Muscle of leg (tissue), 11 donors: ENCODE measurements around the gene IMPA2. TPM values are rescaled to one million over a fixed set of nuclear protein-coding genes. Genes with fewer than 3 reads are reported as not detected.
A peak's percentile ranks its signal among the peaks of the same experiment; 100 is the strongest.
"Not testable (repeated sequence)": the region's sequence is repeated elsewhere in the genome, so short reads cannot be mapped to it uniquely, and the experiment has no call there.

Experiments used
- DNase-seq: peaks from one replicate; pipeline ENCODE4 v3.0.0; 2013
- H3K27ac ChIP-seq: one replicate; pipeline ENCODE4 v1.5.1; 2013; ENCODE audit warnings: mild to moderate bottlenecking, low read length, control low read depth
- H3K27me3 ChIP-seq: one replicate; pipeline ENCODE4 v1.6.1; 2013; ENCODE audit warnings: low read length; ENCODE audit not compliant: control insufficient read depth, insufficient read depth
- H3K36me3 ChIP-seq: one replicate; pipeline ENCODE4 v1.6.1; 2013; ENCODE audit warnings: low read length; ENCODE audit not compliant: control insufficient read depth, insufficient read depth
- H3K4me1 ChIP-seq: one replicate; pipeline ENCODE4 v1.6.1; 2013; ENCODE audit warnings: low read length; ENCODE audit not compliant: control insufficient read depth, insufficient read depth
- H3K4me3 ChIP-seq: one replicate; pipeline ENCODE4 v1.5.1; 2013; ENCODE audit warnings: low read length, control low read depth
- H3K9me3 ChIP-seq: replicated peaks from 2 replicates; pipeline ENCODE4 v1.6.1; 2013; ENCODE audit warnings: low read depth, low read length; ENCODE audit not compliant: control insufficient read depth
- WGBS: methylation state at CpG from one replicate; pipeline ENCODE4 v1.1.5; 2013; ENCODE audit warnings: missing lambda C conversion rate; ENCODE audit not compliant: insufficient coverage; 5-methylcytosine and 5-hydroxymethylcytosine counted together
- polyA plus RNA-seq, 8 donors: library from polyadenylated mRNA; unstranded; fragments of 120-200 nt; gene quantifications; one replicate each; pipeline versions ENCODE4 v1.2.1 to v1.2.3, GENCODE V29; 2013; ENCODE audit warnings: inconsistent platforms in 1 of 8, low replicate concordance in 1 of 8; ENCODE audit not compliant: insufficient read length in 8 of 8, insufficient read depth in 1 of 8
- total RNA-seq: library from RNA; stranded (reverse); fragments of 120-200 nt; gene quantifications from one replicate; pipeline ENCODE4 v1.2.4, GENCODE V29; 2013

Gene IMPA2
- total and polyA plus RNA-seq, 9 donors, result 18.0 to 31.5 (median 23.1) TPM

GRCh38 chr18:12033643-12034025, 52.3 kb downstream of the IMPA2 start:
- H3K4me1 ChIP-seq, result peaks cover 10% of the 10 kb centered on the region
- H3K27me3 ChIP-seq, result peaks cover 7% of the 10 kb centered on the region
- WGBS, result no CpG with 5 or more reads among the region's 7 CpGs
- no peak overlapping the region for H3K4me3 ChIP-seq
- DNase-seq, result no peak
- H3K36me3 ChIP-seq, result peaks cover 20% of the 10 kb centered on the region
- no peaks in the 10 kb centered on the region for H3K9me3 ChIP-seq
- no peak overlapping the region for H3K27ac ChIP-seq

DNA sequence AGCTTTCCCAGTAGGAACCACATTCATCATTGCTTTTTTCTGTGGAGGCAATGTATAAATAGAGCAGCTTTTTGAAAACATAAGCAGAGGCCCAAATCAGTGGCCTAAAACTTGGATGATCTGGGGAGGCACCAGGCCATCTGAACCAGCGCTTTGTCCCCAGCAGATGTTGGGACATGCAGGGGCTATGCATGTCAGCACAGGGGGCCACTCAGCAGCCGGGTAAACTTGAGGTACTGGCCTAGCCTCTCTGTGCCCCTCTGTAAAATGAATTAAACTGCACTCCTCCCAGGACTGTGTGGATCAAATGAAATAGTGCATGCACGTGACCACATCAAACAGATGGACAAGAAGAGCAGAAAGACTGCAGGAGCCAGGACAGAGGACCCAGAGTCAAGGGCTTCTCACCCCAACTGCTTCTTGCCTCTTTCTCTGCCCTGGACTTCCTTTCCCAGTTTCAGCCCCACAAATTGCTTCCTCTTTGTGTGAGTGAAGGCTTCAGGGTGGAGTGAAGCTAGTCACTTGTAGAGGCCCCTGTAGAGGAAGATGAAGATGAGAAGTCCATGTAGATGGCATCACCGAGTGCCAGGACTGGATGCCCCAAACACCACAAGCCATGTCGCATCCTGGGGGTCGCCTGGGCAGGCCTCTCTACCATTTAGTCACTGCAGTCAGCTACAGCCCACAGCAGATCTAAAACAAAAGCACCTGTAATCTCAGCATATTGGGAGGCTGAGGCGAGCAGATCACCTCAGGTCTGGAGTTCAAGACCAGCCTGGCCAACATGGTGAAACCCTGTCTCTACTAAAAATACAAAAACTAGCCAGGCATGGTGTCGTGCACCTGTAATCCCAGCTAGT, 53.2 kb downstream of the IMPA2 start:
- peaks cover 20% of the 10 kb centered on the region for H3K36me3 ChIP-seq
- peaks cover 10% of the 10 kb centered on the region for H3K4me1 ChIP-seq
- no peak overlapping the region for H3K27ac ChIP-seq
- DNase-seq, result no peak
- H3K27me3 ChIP-seq, result peaks cover 9% of the 10 kb centered on the region
- no peak overlapping the region for H3K4me3 ChIP-seq
- 75% methylated on average over 5 of the region's 8 CpGs for WGBS
- H3K9me3 ChIP-seq, result no peaks in the 10 kb centered on the region

- Histone ChIP-seq H3K36me3 (peaks cover 11% of the 10 kb centered on the region), H3K4me1 (peaks cover 7% of the 10 kb centered on the region), H3K27ac (no peak overlapping the region), H3K4me3 (no peak overlapping the region), H3K27me3 (peaks cover 9% of the 10 kb centered on the region), H3K9me3 (no peaks in the 10 kb centered on the region)
- no peak for DNase-seq
- whole genome bisulfite sequencing, result 72% methylated on average over 5 of the region's 6 CpGs
These were observed 54.2 kb downstream of the IMPA2 start for GRCh38 chr18:12035481-12035880.

DNA sequence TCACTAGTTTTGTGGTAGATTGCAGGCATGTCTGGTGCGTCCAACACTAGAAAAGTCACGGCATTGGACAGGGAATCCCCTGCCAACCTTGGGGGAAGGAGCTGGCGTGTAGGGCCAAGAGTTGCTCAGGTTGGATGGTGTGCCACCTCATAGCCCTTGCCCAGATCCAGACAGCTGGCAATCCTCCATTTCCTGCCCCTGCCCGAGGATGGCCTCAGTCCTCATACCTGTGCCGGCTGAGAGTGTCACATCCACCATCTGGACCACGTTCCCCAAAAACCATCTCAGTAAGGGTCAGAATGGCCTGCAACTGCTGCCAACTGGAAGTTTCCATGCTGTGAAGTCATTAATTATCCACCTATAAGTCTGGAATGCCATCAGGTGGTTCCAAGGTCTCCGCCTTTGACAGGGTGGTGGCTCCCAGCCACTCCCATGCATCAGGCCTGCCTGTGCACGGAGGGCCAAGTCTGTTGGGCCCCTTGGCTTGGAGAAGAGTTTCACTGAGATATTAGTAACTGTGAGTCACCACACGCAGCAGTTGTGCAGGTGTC, 55.0 kb downstream of the IMPA2 start:
- Histone ChIP-seq H3K36me3 (peaks cover 11% of the 10 kb centered on the region), H3K27ac (no peak overlapping the region), H3K4me1 (peaks cover 7% of the 10 kb centered on the region), H3K4me3 (no peak overlapping the region), H3K9me3 (no peaks in the 10 kb centered on the region), H3K27me3 (peaks cover 9% of the 10 kb centered on the region)
- DNase-seq, result no peak
- WGBS, result 78% methylated on average over 9 of the region's 9 CpGs

GRCh38 chr18:12038082-12038638, 56.9 kb downstream of the IMPA2 start:
- Histone ChIP-seq H3K4me3 (peak overlapping the region; percentile 62), H3K27me3 (peaks cover 9% of the 10 kb centered on the region), H3K36me3 (peaks cover 6% of the 10 kb centered on the region), H3K27ac (no peak overlapping the region), H3K9me3 (no peaks in the 10 kb centered on the region), H3K4me1 (peaks cover 7% of the 10 kb centered on the region)
- WGBS, result 13% methylated on average over 24 of the region's 27 CpGs
- peak; percentile 46 for DNase-seq

DNA sequence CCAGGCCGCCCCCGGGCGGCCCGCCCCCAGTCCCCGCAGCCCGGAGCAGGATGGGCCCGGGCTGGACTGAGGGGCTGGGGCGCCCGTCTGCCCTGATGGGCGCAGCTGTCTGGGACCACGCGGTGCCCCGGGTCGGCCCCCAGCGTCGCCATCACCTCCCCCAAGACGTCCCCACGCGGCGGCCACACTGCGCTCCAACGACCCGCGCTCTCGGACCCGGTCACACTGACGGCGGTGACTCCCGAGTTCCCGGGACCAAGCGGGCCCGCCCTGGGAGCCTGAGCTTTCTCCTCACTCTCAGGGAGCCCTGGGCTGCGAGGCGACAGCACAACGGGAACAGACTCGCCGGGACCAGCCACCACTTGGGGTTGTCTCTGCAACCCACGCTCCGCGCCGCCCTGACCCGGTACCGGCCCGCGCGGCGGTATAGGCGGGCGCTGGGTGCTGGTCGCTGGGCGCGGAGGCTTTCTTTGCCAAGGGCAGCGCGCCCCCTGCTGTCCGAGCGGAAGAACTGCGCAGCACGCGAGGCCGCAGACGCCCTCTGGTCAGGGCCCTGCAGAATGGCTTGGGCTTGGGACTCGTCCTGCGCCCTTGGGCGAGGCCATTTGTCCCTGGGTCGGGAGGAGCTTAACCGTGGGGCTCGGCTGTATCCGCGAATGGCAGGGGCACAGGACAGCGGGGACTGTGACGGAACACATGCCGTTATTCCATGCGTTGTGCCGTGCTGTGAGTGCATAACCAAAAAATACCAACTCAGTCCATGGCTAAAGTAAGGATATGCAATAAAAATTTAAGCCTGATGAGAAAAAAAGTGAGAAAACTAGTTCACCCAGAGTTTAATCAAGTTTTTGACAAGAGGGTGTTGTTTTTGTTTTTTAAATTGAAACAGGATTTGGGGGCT, 57.6 kb downstream of the IMPA2 start:
- Histone ChIP-seq H3K36me3 (no peaks in the 10 kb centered on the region), H3K27ac (no peak overlapping the region), H3K4me3 (peak overlapping the region; percentile 62), H3K4me1 (peaks cover 7% of the 10 kb centered on the region), H3K27me3 (peaks cover 9% of the 10 kb centered on the region), H3K9me3 (no peaks in the 10 kb centered on the region)
- WGBS, result under 1% methylated on average over 65 of the region's 74 CpGs
- peak; percentile 83 for DNase-seq

DNA sequence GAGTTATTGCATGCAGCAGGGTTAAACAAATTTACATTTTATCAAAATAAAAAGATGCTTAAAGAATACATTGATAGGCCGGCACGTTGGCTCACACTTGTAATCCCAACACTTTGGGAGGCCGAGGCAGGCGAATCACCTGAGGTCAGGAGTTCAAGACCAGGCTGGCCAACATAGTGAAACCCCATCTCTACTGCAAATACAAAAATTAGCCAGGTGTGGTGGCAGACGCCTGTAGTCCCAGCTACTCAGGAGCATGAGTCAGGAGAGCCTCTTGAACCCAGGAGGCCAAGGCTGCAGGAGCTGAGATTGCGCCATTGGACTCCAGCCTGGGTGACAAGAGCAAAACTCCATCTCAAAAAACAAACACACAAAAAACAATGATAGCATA, 58.2 kb downstream of the IMPA2 start:
- not testable (repeated sequence) for H3K9me3 ChIP-seq, H3K4me1 ChIP-seq, DNase-seq, H3K27ac ChIP-seq, H3K27me3 ChIP-seq, H3K4me3 ChIP-seq, H3K36me3 ChIP-seq
- 100% methylated on average over 1 of the region's 6 CpGs for WGBS

- no peaks in the 10 kb centered on the region for H3K9me3 ChIP-seq
- DNase-seq, result no peak
- WGBS, result 28% methylated on average over 4 of the region's 5 CpGs
- peaks cover 9% of the 10 kb centered on the region for H3K27me3 ChIP-seq
- no peak overlapping the region for H3K4me3 ChIP-seq
- H3K4me1 ChIP-seq, result peaks cover 7% of the 10 kb centered on the region
- no peaks in the 10 kb centered on the region for H3K36me3 ChIP-seq
- no peak overlapping the region for H3K27ac ChIP-seq
These were observed 60.3 kb downstream of the IMPA2 start for GRCh38 chr18:12041561-12041960.

GRCh38 chr18:12043811-12044210, 62.5 kb downstream of the IMPA2 start:
- H3K4me3 ChIP-seq, result no peak overlapping the region
- no peak overlapping the region for H3K27ac ChIP-seq
- peaks cover 4% of the 10 kb centered on the region for H3K27me3 ChIP-seq
- no peaks in the 10 kb centered on the region for H3K9me3 ChIP-seq
- no peaks in the 10 kb centered on the region for H3K36me3 ChIP-seq
- DNase-seq, result no peak
- H3K4me1 ChIP-seq, result peaks cover 6% of the 10 kb centered on the region
- WGBS, result 75% methylated on average over 7 of the region's 7 CpGs

- Histone ChIP-seq H3K4me3 (no peak overlapping the region), H3K36me3 (no peaks in the 10 kb centered on the region), H3K27ac (no peak overlapping the region), H3K27me3 (peaks cover 3% of the 10 kb centered on the region), H3K4me1 (peaks cover 4% of the 10 kb centered on the region), H3K9me3 (no peaks in the 10 kb centered on the region)
- WGBS, result no CpG with 5 or more reads among the region's 5 CpGs
- DNase-seq, result no peak
These were observed 63.3 kb downstream of the IMPA2 start for GRCh38 chr18:12044591-12044990.
